RWPE2 (cell line): ENCODE measurements around the gene PLD4.
"Not testable (repeated sequence)": the region's sequence is repeated elsewhere in the genome, so short reads cannot be mapped to it uniquely, and the experiment has no call there.

Experiments
- ATAC-seq: fragments of 200-7000 bp; cut with Tn5 transposase; 3 replicates; pipeline ENCODE4 v1.9.1; 2021; ENCODE audit warnings: low read depth
- DNase-seq: peaks from one replicate; pipeline ENCODE4 v3.0.0-alpha.2; 2020; ENCODE audit warnings: low spot score
- H3K27ac ChIP-seq: fragments of 450-650 bp; 2 replicates; pipeline ENCODE4 v1.5.1; 2017; ENCODE audit warnings: mild to moderate bottlenecking; ENCODE audit not compliant: poor library complexity, severe bottlenecking
- H3K27me3 ChIP-seq: fragments of 250-450 bp; sonication (Bioruptor Pico); 2 replicates; pipeline ENCODE4 v1.5.1; 2021; ENCODE audit warnings: mild to moderate bottlenecking, moderate library complexity; ENCODE audit not compliant: insufficient read depth, poor library complexity, severe bottlenecking
- H3K36me3 ChIP-seq: fragments of 250-450 bp; sonication (Bioruptor Pico); 2 replicates; pipeline ENCODE4 v1.5.1; 2020; ENCODE audit warnings: low read depth, mild to moderate bottlenecking, moderate library complexity
- H3K4me1 ChIP-seq: fragments of 250-450 bp; sonication (Bioruptor Pico); 2 replicates; pipeline ENCODE4 v1.5.1; 2021; ENCODE audit warnings: mild to moderate bottlenecking, moderate library complexity; ENCODE audit not compliant: insufficient read depth, poor library complexity, severe bottlenecking
- H3K4me3 ChIP-seq: fragments of 250-450 bp; sonication (Bioruptor Pico); 2 replicates; pipeline ENCODE4 v1.5.1; 2021; ENCODE audit warnings: mild to moderate bottlenecking, moderate library complexity; ENCODE audit not compliant: severe bottlenecking
- H3K9me3 ChIP-seq: fragments of 250-450 bp; sonication (Bioruptor Pico); 2 replicates; pipeline ENCODE4 v1.5.1; 2021; ENCODE audit warnings: mild to moderate bottlenecking, moderate library complexity; ENCODE audit not compliant: severe bottlenecking
- TF ChIP-seq, protein P1 (sequence below): fragments of 450-650 bp; IDR thresholded peaks from one replicate; pipeline ENCODE4 v1.5.1; 2017; ENCODE audit warnings: mild to moderate bottlenecking, moderate library complexity; ENCODE audit not compliant: poor library complexity, severe bottlenecking

The PLD4 gene

DNA sequence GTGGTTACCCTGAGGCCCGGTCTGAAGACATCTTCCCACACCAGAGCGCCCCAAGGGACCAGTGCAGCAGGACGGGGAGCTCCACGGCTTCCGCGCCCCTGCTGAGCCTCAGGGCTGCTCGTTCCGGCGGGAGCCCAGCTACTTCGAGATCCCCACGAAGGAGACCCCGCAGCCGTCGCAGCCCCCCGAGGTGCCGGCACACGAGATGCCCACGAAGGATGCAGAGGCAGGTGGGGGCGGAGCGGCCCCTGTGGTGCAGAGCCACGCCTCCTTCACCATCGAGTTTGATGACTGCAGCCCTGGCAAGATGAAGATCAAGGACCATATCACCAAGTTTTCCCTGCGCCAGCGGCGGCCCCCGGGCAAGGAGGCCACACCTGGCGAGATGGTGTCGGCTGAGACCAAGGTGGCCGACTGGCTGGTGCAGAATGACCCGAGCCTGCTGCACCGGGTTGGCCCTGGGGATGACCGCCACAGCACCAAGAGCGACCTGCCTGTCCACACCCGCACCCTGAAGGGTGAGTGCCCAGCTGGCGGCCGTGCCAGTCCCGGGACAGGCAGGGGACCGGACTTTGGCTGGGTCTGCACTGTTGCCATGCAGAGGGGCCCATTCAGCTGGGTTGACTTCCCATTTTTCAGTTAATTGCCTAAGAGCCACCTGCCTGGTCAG lies 41.6 kb upstream of the PLD4 start:
- no peak for DNase-seq
- ATAC-seq = no peak
- Histone ChIP-seq H3K27me3 (no peaks in the 10 kb centered on the region), H3K36me3 (peaks cover 64% of the 10 kb centered on the region), H3K4me1 (peaks cover 2% of the 10 kb centered on the region), H3K4me3 (no peak overlapping the region), H3K9me3 (no peaks in the 10 kb centered on the region), H3K27ac (no peak overlapping the region)
- TF ChIP-seq, protein P1, sequence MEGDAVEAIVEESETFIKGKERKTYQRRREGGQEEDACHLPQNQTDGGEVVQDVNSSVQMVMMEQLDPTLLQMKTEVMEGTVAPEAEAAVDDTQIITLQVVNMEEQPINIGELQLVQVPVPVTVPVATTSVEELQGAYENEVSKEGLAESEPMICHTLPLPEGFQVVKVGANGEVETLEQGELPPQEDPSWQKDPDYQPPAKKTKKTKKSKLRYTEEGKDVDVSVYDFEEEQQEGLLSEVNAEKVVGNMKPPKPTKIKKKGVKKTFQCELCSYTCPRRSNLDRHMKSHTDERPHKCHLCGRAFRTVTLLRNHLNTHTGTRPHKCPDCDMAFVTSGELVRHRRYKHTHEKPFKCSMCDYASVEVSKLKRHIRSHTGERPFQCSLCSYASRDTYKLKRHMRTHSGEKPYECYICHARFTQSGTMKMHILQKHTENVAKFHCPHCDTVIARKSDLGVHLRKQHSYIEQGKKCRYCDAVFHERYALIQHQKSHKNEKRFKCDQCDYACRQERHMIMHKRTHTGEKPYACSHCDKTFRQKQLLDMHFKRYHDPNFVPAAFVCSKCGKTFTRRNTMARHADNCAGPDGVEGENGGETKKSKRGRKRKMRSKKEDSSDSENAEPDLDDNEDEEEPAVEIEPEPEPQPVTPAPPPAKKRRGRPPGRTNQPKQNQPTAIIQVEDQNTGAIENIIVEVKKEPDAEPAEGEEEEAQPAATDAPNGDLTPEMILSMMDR = no peak

DNA sequence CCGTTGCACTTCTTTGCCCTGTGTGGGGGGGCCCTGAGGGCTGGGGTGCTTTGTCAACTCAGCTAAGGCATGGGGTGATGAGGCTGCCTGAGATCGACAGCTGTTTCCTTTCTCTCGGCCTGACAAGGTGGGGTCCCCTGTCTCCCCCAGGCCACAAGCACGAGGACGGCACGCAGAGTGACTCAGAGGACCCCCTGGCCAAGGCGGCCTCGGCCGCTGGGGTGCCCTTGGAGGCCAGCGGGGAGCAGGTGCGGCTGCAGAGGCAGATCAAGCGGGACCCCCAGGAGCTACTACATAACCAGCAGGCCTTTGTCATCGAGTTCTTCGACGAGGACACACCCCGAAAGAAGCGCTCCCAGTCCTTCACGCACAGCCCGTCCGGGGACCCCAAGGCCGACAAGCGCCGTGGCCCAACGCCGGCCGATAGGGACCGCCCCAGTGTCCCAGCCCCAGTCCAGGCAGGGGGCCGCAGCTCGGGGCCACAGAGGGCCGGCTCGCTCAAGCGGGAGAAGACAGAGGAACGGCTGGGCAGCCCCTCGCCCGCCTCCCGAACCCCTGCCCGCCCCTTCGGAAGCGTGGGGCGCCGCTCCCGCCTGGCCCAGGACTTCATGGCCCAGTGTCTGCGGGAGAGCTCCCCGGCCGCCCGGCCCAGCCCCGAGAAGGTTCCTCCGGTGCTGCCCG lies 40.9 kb upstream of the PLD4 start:
- TF ChIP-seq, protein P1 = no peak
- H3K4me1 ChIP-seq = peaks cover 2% of the 10 kb centered on the region
- no peaks in the 10 kb centered on the region for H3K27me3 ChIP-seq
- ATAC-seq (no peak), DNase-seq (peak; percentile 73)
- no peaks in the 10 kb centered on the region for H3K9me3 ChIP-seq
- H3K27ac ChIP-seq = no peak overlapping the region
- no peak overlapping the region for H3K4me3 ChIP-seq
- peaks cover 64% of the 10 kb centered on the region for H3K36me3 ChIP-seq

DNA sequence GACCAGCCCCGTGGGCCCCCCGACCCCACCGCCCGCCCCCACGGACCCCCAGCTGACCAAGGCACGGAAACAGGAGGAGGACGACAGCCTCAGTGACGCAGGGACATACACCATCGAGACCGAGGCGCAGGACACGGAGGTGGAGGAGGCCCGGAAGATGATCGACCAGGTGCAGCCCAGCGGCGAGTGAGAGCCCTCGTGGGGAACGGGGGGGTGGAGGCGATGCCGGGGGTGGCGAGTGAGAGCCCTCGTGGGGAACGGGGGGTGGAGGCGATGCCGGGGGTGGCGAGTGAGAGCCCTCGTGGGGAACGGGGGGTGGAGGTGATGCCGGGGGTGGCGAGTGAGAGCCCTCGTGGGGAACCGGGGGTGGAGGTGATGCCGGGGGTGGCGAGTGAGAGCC lies 40.3 kb upstream of the PLD4 start:
- H3K27me3 ChIP-seq, H3K27ac ChIP-seq, H3K9me3 ChIP-seq, H3K4me3 ChIP-seq, H3K4me1 ChIP-seq, ATAC-seq: not testable (repeated sequence)
- peaks cover 68% of the 10 kb centered on the region for H3K36me3 ChIP-seq
- DNase-seq = peak; percentile 72

DNA sequence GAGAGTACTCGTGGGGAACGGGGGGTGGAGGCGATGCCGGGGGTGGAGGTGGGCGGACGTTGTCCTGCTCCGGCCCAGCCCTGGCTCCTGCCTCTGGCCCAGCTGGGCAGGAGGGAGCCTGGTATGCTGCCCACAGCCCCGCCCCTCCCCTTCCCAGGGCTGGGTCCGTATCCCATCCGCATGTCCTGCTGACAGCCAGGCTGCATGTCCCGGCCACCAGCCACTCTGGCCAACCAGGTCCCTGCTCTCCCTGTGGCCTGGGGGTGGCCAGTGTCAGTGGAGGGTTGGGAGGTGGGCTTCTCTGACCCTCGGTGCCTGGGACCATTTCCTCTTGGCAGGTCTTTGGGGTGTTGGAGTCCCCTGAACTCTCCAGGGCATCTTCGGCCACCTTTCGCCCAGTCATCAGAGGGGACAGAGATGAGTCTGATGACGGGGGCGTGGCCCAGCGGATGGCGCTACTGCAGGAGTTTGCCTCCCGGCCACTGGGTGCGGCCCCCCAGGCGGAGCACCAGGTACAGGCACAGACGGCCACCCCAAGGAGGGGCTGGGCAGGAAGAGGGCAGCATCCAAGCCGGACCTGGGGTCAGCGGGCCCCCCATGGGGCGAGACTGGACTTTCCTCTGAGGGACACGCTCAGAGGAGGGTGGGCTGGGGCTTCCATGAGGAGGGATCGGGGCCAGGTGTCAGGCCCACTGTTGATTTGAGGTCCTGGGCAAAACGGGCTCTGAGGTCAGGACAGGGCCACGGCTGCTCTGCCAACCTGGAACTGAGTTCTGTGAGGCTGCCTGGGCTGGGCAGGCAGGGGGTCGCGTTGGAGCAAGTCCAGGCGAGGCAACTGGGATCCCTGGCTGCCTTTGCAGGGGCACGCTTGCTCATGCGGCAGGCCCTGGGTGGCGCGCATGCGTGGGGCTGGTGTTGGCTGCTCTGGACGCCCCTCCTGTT lies 39.4 kb upstream of the PLD4 start:
- DNase-seq (peak; percentile 76), ATAC-seq (no peak)
- Histone ChIP-seq H3K9me3 (no peaks in the 10 kb centered on the region), H3K36me3 (peaks cover 68% of the 10 kb centered on the region), H3K4me3 (no peak overlapping the region), H3K27me3 (no peaks in the 10 kb centered on the region), H3K27ac (no peak overlapping the region), H3K4me1 (peaks cover 2% of the 10 kb centered on the region)
- TF ChIP-seq, protein P1 = no peak

DNA sequence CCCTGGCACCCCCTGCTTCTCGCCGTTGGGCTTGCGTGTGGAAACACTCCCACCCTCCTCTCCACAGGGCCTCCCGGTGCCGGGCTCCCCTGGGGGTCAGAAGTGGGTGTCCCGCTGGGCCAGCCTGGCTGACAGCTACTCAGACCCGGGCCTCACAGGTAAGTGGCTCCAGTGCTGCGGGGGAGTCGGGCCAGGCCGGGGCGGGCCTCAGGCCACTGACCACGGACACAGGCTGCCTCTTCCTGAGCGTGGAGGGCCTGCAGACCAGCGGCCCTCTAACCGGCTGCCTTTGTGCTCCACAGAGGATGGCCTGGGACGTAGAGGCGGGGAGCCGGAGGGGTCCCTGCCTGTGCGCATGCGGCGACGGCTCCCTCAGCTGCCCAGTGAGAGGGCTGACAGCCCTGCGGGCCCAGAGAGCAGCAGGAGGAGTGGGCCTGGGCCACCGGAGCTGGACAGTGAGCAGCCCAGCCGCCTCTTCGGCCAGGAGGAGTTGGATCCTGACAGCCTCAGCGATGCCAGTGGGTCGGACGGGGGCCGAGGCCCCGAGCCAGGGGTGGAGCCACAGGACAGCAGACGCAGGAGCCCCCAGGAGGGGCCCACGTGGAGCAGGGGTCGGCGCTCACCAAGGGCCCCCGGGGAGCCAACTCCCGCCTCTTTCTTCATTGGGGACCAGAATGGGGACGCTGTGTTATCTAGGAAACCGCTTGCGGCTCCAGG lies 38.5 kb upstream of the PLD4 start:
- no peak for ATAC-seq
- Histone ChIP-seq H3K27me3 (no peaks in the 10 kb centered on the region), H3K9me3 (no peaks in the 10 kb centered on the region), H3K27ac (no peak overlapping the region), H3K4me1 (peaks cover 2% of the 10 kb centered on the region), H3K36me3 (peaks cover 61% of the 10 kb centered on the region), H3K4me3 (no peak overlapping the region)
- TF ChIP-seq, protein P1 = no peak
- DNase-seq = peak; percentile 74
